Muscle of leg (tissue), 11 donors: ENCODE data around the gene TNFAIP3. TPM values are rescaled to one million over a fixed set of nuclear protein-coding genes. Genes with fewer than 3 reads are reported as not detected.
"Not testable (repeated sequence)": the region's sequence is repeated elsewhere in the genome, so short reads cannot be mapped to it uniquely, and the experiment has no call there.

ENCODE experiments used
- DNase-seq: peaks from one replicate; pipeline ENCODE4 v3.0.0; 2013
- H3K27ac ChIP-seq: one replicate; pipeline ENCODE4 v1.5.1; 2013; ENCODE audit warnings: mild to moderate bottlenecking, low read length, control low read depth
- H3K27me3 ChIP-seq: one replicate; pipeline ENCODE4 v1.6.1; 2013; ENCODE audit warnings: low read length; ENCODE audit not compliant: control insufficient read depth, insufficient read depth
- H3K36me3 ChIP-seq: one replicate; pipeline ENCODE4 v1.6.1; 2013; ENCODE audit warnings: low read length; ENCODE audit not compliant: control insufficient read depth, insufficient read depth
- H3K4me1 ChIP-seq: one replicate; pipeline ENCODE4 v1.6.1; 2013; ENCODE audit warnings: low read length; ENCODE audit not compliant: control insufficient read depth, insufficient read depth
- H3K4me3 ChIP-seq: one replicate; pipeline ENCODE4 v1.5.1; 2013; ENCODE audit warnings: low read length, control low read depth
- H3K9me3 ChIP-seq: replicated peaks from 2 replicates; pipeline ENCODE4 v1.6.1; 2013; ENCODE audit warnings: low read depth, low read length; ENCODE audit not compliant: control insufficient read depth
- WGBS: methylation state at CpG from one replicate; pipeline ENCODE4 v1.1.5; 2013; ENCODE audit warnings: missing lambda C conversion rate; ENCODE audit not compliant: insufficient coverage; 5-methylcytosine and 5-hydroxymethylcytosine counted together
- polyA plus RNA-seq, 8 donors: library from polyadenylated mRNA; unstranded; fragments of 120-200 nt; gene quantifications; one replicate each; pipeline versions ENCODE4 v1.2.1 to v1.2.3, GENCODE V29; 2013; ENCODE audit warnings: inconsistent platforms in 1 of 8, low replicate concordance in 1 of 8; ENCODE audit not compliant: insufficient read length in 8 of 8, insufficient read depth in 1 of 8
- total RNA-seq: library from RNA; stranded (reverse); fragments of 120-200 nt; gene quantifications from one replicate; pipeline ENCODE4 v1.2.4, GENCODE V29; 2013

The TNFAIP3 gene
- total and polyA plus RNA-seq, 9 donors = 6.6 to 14.7 (median 11.7) TPM

- no peak overlapping the region for H3K4me3 ChIP-seq
- H3K27ac ChIP-seq = no peak overlapping the region
- H3K9me3 ChIP-seq = no peaks in the 10 kb centered on the region
- no peaks in the 10 kb centered on the region for H3K27me3 ChIP-seq
- WGBS = 93% methylated on average over 4 of the region's 5 CpGs
- H3K4me1 ChIP-seq = peaks cover 9% of the 10 kb centered on the region
- DNase-seq = no peak
- no peaks in the 10 kb centered on the region for H3K36me3 ChIP-seq
Observed at GRCh38 chr6:137827411-137827940, 39.6 kb upstream of the TNFAIP3 start.

- WGBS = 100% methylated on average over 1 of the region's 4 CpGs
- H3K27ac ChIP-seq = no peak overlapping the region
Observed at GRCh38 chr6:137827977-137828810, 38.9 kb upstream of the TNFAIP3 start.

GRCh38 chr6:137829641-137830083 is 37.4 kb upstream of the TNFAIP3 start:
- H3K27me3 ChIP-seq = no peaks in the 10 kb centered on the region
- no CpG with 5 or more reads among the region's 4 CpGs for WGBS
- no peaks in the 10 kb centered on the region for H3K36me3 ChIP-seq
- peaks cover 5% of the 10 kb centered on the region for H3K4me1 ChIP-seq
- H3K4me3 ChIP-seq = no peak overlapping the region
- no peaks in the 10 kb centered on the region for H3K9me3 ChIP-seq
- DNase-seq = no peak
- H3K27ac ChIP-seq = no peak overlapping the region

More at GRCh38 chr6:137827977-137828810, 38.9 kb upstream of the TNFAIP3 start:
- H3K4me1 ChIP-seq = peaks cover 9% of the 10 kb centered on the region
- no peak for DNase-seq
- H3K36me3 ChIP-seq = no peaks in the 10 kb centered on the region
- H3K4me3 ChIP-seq = no peak overlapping the region
- no peaks in the 10 kb centered on the region for H3K27me3 ChIP-seq
- H3K9me3 ChIP-seq = no peaks in the 10 kb centered on the region

GRCh38 chr6:137830511-137830911 is 36.5 kb upstream of the TNFAIP3 start:
- no peaks in the 10 kb centered on the region for H3K36me3 ChIP-seq
- no peaks in the 10 kb centered on the region for H3K27me3 ChIP-seq
- no peaks in the 10 kb centered on the region for H3K4me1 ChIP-seq
- H3K9me3 ChIP-seq = no peaks in the 10 kb centered on the region
- no peak overlapping the region for H3K4me3 ChIP-seq
- DNase-seq = no peak
- H3K27ac ChIP-seq = no peak overlapping the region

GRCh38 chr6:137832110-137832509 is 34.9 kb upstream of the TNFAIP3 start:
- H3K9me3 ChIP-seq = no peaks in the 10 kb centered on the region
- no peak for DNase-seq
- no peaks in the 10 kb centered on the region for H3K4me1 ChIP-seq
- H3K27ac ChIP-seq = no peak overlapping the region
- no CpG with 5 or more reads among the region's 3 CpGs for WGBS
- no peak overlapping the region for H3K4me3 ChIP-seq
- no peaks in the 10 kb centered on the region for H3K36me3 ChIP-seq
- no peaks in the 10 kb centered on the region for H3K27me3 ChIP-seq

- Histone ChIP-seq H3K9me3 (peaks cover 2% of the 10 kb centered on the region), H3K27ac (no peak overlapping the region), H3K4me3 (no peak overlapping the region), H3K4me1 (no peaks in the 10 kb centered on the region), H3K27me3 (no peaks in the 10 kb centered on the region), H3K36me3 (no peaks in the 10 kb centered on the region)
- no peak for DNase-seq
- no CpG with 5 or more reads among the region's 3 CpGs for WGBS
Observed at GRCh38 chr6:137834508-137834907, 32.6 kb upstream of the TNFAIP3 start.

- H3K4me3 ChIP-seq = no peak overlapping the region
- peak; percentile 63 for DNase-seq
- no peaks in the 10 kb centered on the region for H3K36me3 ChIP-seq
- 13% methylated on average over 2 of the region's 3 CpGs for WGBS
- H3K27me3 ChIP-seq = no peaks in the 10 kb centered on the region
- peak overlapping the region; percentile 21 for H3K27ac ChIP-seq
- H3K4me1 ChIP-seq = no peaks in the 10 kb centered on the region
- peaks cover 5% of the 10 kb centered on the region for H3K9me3 ChIP-seq
Observed at GRCh38 chr6:137836788-137837187, 30.3 kb upstream of the TNFAIP3 start.

GRCh38 chr6:137838090-137838489 is 29.0 kb upstream of the TNFAIP3 start:
- H3K9me3 ChIP-seq, DNase-seq: not testable (repeated sequence)
- no CpG with 5 or more reads among the region's 2 CpGs for WGBS

GRCh38 chr6:137838597-137838996 is 28.5 kb upstream of the TNFAIP3 start:
- H3K36me3 ChIP-seq, H3K27me3 ChIP-seq: not testable (repeated sequence)
- WGBS = no CpG with 5 or more reads among the region's 5 CpGs

More at GRCh38 chr6:137838090-137838489, 29.0 kb upstream of the TNFAIP3 start:
- H3K27ac ChIP-seq, H3K36me3 ChIP-seq, H3K4me1 ChIP-seq, H3K4me3 ChIP-seq, H3K27me3 ChIP-seq: not testable (repeated sequence)

GRCh38 chr6:137839076-137839475 is 28.0 kb upstream of the TNFAIP3 start:
- H3K27me3 ChIP-seq = no peaks in the 10 kb centered on the region
- peaks cover 5% of the 10 kb centered on the region for H3K9me3 ChIP-seq
- H3K27ac ChIP-seq = no peak overlapping the region
- DNase-seq = no peak
- H3K4me3 ChIP-seq = no peak overlapping the region
- H3K36me3 ChIP-seq = no peaks in the 10 kb centered on the region
- no peaks in the 10 kb centered on the region for H3K4me1 ChIP-seq
- WGBS = no CpG with 5 or more reads among the region's 2 CpGs

More at GRCh38 chr6:137838597-137838996, 28.5 kb upstream of the TNFAIP3 start:
- not testable (repeated sequence) for H3K4me1 ChIP-seq, DNase-seq, H3K4me3 ChIP-seq, H3K27ac ChIP-seq, H3K9me3 ChIP-seq
